IPS-NIHi7 (cell line): ENCODE results near the gene NABP2.

Experiments
- DNase-seq: peaks from one replicate; pipeline ENCODE4 v3.0.0; 2012; ENCODE audit warnings: mixed read lengths; ENCODE audit errors: extremely low spot score

The NABP2 gene

GRCh38 chr12:56278905-56279304 lies 54.8 kb downstream of the NABP2 start:
- DNase-seq: no peak
